CD4-positive, alpha-beta T cell treated with Interleukin-4 for 1 hour (primary cell): ENCODE measurements around the gene DPP10.

Experiments
- DNase-seq, 2 donors: peaks; one replicate each; pipeline ENCODE4 v3.0.0-alpha.2; 2020 to 2022

The DPP10 gene

GRCh38 chr2:115606350-115606749 is 1163.9 kb downstream of the DPP10 start:
- DNase-seq, result no peak

DNA sequence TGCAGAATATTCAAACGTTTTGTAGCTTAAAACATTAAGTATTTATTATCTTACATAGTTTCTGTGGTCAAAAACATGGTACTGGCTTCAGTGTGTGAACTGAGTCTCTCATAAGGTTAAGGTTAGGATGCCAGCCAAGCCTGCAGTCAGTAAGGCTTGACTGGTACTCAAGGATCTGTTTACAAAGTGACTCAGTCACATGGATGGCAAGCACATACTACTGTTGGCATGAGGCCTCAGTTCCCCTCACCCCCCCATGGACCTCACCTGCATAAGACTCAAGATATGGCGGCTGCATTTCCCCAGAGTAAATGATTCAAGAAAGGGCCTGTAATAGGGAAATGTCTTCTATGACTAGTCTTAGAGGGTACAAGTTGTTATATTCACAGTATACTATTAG is 1167.5 kb downstream of the DPP10 start:
- no peak for DNase-seq

DNA sequence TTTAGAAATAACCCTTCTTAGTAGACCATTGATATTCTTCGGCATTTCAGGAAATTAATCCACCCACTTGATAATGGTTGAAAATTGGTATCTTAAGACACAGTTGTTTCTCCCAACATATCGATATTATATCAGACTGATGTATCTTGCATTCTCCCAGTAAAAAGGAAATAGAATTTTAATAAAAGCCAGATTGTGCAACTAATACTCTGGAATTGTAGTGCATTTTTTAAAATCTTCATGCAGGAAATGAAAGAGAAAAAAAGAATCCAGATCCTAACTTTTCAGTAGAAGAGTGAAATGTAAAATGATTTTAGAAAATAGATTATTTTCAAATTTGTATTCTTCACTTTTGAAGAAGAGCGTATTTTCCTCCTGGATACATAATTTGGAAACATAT is 1168.4 kb downstream of the DPP10 start:
- no peak for DNase-seq

DNA sequence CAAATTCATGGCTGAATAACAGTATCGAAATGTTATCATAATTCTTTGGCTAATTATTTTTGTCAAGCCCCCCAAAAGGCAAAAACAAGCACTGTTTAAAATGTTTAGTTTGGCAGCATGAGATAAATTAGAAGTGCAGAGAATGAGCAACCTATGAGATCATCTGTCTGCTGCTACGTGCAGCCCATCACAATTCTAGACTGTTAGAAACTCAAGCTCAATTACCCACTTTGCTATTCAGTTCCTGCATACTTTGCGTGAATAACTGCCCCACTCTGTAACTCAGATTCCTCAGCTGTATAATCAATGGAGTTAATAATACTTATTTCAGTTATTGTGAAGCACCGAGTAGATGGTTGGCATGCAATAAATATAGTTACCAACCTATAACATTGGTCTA is 1181.9 kb downstream of the DPP10 start:
- no peak for DNase-seq

- DNase-seq, result no peak
These were observed 1192.1 kb downstream of the DPP10 start for GRCh38 chr2:115634578-115634977.

GRCh38 chr2:115635430-115635829 is 1193.0 kb downstream of the DPP10 start:
- no peak for DNase-seq

DNA sequence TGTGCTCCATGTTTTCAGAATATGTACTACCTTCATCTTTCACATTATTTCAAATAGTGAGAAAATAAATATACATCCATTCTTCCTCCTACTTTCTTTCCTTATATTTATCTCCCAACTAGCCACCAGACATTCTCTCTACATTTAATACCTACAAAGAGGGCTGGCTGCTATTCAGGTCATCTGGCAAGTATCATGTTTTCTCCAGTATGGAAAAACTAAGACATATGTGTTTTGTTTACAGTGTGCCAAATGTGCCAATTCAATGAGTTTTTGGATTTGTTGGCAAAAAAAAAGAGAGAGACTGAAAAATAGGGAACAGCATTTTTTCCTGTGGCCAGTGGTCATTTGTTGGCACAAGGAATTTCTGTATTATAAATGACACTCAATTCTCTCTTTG is 1207.3 kb downstream of the DPP10 start:
- no peak for DNase-seq

GRCh38 chr2:115650827-115651226 is 1208.4 kb downstream of the DPP10 start:
- no peak for DNase-seq

DNA sequence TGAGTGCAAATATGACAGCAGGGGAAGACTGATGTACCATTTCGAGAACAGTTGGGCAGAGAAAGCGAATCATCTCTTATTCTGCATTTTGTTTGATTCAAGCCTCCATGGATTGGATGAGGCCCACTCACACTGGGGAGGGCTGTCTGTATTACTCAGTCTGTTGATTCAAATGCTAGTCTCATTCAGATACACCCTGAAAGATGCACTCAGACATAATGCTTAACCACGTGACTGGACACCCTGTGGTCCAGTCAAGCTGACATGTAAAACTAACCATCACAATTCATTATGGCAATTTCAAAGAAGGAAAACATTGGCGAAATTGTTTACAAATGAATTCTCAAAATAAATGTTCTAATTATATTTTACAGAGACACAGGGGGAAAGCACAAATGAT is 1210.2 kb downstream of the DPP10 start:
- DNase-seq, result no peak

DNA sequence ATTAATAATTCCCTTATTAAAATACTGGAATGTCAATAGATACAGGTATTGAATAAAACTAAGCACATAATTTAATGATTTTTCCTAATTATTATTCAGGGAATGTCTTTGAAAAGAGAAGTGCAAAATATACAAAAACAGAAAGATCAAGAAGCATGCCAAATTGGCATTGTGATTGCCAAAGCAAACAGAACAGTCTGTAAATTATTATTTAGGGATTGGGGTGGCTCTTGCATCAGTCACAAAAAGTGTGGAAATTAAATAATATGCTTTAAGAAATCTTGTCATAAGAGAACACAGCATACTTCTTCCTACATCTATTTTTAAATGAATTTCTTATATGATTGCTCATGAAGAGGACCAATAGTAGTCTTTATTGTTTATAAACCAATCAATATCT is 1211.9 kb downstream of the DPP10 start:
- no peak for DNase-seq

GRCh38 chr2:115678129-115678528 is 1235.7 kb downstream of the DPP10 start:
- DNase-seq, result no peak

DNA sequence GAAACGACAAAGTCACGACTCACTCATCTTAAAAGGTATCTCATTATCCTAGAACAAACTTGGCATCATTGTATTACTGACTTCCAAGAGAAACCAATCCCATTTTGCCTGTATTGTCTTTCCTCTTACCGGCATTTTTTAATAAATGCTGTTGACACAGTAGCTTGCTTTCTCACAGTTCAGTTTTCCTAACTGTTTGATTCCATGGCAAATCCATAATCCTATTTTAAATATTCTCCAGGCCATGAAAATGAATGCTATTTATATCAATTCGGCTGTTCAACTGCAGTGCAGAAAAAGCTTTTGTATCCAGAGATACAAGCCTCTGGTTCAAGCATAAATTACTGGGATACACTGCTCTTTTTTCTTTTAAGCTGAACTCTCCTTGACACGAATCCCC is 1241.9 kb downstream of the DPP10 start:
- DNase-seq, result no peak

DNA sequence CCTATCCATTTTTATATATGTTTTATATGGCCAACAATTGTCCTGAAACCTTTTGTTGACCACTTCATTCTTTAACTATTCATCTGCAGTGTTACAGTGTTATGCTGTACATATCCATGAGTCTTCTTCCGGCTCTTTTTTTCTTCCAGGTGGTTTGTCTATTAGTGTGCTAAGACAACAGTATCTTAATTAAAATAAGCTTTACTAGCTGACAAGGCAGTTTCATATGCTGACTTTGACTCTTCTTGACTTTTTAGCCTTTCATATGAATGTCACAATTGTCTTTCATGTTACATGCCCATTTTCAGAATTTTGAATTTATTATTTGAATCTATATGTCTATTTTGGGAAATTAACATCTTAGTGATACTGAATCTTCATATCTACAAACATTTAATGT is 1249.0 kb downstream of the DPP10 start:
- no peak for DNase-seq

- no peak for DNase-seq
These were observed 1252.2 kb downstream of the DPP10 start for GRCh38 chr2:115694651-115695050.

- DNase-seq, result no peak
These were observed 1290.8 kb downstream of the DPP10 start for GRCh38 chr2:115733190-115733775.

- no peak for DNase-seq
These were observed 1295.7 kb downstream of the DPP10 start for GRCh38 chr2:115738111-115738510.

DNA sequence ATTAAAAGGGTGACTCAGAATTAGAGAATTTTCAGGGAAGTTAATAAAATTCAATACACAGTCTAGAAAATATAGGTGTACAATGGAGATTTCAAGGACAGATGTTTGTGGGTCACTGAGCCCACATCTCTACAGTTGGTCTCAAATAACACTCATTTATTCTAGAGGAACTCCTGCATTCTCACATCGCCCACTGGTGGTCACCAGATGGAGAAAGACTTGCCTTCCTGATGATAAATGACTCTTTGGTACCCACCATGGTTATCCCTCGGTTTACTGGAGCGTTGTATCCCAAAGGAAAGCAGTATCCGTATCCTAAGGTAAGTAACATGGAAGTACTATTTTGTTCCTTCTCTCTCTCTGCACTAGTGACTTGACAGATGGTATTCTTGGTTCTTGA is 1297.1 kb downstream of the DPP10 start:
- DNase-seq, result no peak

DNA sequence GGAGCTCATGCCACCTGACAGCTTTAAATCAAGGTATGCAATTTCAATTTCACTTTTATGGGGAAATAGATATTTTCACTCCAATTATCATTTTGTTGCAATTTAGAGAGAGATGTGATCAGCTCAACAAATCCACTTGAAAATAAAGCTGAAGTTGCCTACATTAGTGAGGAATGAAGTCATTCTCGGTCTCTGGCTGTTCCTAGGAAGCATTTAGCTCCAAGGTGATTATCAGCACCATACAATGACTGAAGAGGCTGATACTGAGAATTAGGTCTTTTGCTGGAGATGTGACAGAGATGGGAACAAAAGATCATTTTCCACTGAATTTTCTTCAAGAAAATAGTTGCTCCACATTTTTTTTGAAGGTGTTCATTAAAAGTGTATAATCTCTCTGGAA is 1303.7 kb downstream of the DPP10 start:
- DNase-seq, result no peak

DNA sequence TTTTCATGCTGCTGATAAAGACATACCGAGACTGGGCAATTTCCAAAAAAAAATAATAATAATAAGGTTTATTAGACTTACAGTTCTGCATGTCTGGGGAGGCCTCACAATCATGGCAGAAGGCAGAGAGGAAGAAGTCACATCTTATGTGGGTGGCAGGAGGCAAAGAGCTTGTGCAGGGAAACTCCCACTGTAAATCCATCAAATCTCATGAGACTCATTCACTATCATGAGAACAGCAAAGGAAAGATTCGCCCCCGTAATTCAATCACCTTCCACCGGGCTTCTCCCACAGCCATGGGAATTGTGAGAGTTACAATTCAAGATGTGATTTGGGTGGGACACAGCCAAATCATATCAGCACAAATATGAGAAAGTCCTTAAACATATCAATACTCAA is 1314.8 kb downstream of the DPP10 start:
- no peak for DNase-seq

DNA sequence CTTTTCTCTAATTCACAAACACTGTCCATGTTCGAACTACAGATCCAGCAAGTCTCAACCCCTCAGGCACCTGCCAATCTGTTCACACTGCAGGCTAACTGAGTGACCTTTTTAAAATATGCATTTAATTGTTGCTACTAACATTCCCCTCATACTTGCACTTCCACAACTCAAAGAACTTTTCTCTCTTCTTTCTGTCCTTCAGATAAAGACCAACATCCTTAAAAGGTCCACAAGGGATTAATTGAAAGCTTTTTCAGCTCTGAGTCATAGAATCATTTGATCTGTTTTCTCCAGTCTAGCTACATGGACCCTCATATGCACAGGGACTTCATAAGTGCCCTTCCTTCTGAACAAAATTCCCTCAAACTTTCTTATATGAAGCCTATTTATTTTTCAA is 1321.2 kb downstream of the DPP10 start:
- no peak for DNase-seq

GRCh38 chr2:115771516-115771915 is 1329.1 kb downstream of the DPP10 start:
- DNase-seq, result no peak

- no peak for DNase-seq
These were observed 1331.9 kb downstream of the DPP10 start for GRCh38 chr2:115774361-115774760.

GRCh38 chr2:115779085-115779632 is 1336.7 kb downstream of the DPP10 start:
- no peak for DNase-seq

DNA sequence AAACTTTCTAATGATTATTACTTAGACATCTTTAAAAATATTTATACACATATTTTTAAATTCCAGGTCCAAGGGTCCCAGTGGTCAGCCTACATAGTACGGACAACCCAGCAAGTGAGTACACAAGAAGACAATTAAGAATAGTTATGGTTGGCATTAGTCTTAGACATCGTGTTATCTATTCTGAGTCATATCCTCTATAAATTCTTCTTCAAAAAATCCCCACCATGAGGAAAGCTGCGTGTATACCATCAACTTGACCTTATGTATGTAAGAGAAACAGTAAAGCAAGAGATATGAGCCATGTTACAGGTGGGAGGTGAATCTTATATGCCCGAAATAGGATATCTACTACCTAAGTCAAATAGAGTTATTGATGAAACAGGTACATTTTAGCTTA is 1339.8 kb downstream of the DPP10 start:
- DNase-seq, result no peak

DNA sequence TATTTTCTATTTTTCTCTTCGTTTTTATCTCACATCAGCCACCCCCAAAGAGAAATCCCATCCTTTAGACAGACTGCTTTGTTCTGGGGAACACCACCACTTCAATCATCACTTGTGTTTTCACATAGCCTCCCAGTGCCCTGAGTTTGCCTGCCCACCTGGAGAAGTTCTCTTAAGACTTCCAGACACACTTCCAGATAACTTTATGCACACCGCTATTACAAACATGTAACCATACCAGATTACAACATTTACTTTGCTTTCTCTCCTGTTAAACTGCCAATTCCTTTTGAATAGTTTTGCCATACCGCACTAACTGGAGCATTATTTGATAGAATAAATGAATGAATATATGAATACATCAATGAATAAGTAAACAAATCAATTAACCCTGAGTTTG is 1353.6 kb downstream of the DPP10 start:
- DNase-seq, result no peak

DNA sequence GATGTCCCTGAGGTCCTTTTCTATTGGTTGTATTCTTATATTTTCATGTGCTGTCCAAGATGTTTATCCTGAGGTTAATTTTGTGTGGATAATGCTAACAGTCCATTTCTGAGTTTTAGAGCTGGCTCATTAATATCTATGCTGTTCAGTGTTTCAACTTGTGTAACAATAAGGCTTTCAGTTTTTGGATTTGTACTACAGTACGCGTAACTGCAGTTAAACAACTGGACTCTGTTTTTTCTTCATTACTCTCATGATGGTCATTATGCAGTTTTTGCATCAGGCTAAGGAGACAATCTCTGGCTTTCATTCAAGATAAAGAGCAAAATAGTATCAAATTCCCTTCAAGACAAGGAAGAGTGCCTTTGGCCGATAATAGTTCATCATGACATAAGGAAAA is 1364.8 kb downstream of the DPP10 start:
- DNase-seq, result no peak
